HCT116 (cell line): ENCODE measurements around the gene PRRT1B. TPM values are rescaled to one million over a fixed set of nuclear protein-coding genes. Genes with fewer than 3 reads are reported as not detected.

Experiments used
- ATAC-seq: fragments of 200-7000 bp; cut with Tn5 transposase; 2 replicates; pipeline ENCODE4 v1.9.1; 2020; ENCODE audit warnings: mild to moderate bottlenecking, moderate library complexity
- BruUV-seq: library from RNA; stranded (reverse); fragments of 400-500 nt; replicated peaks from 2 replicates; lab custom pipeline; 2021; lab: Mats Ljungman, UMichigan
- CTCF ChIA-PET: fragments of 300-600 bp; sonication (Branson Sonifier 250); formaldehyde crosslinking; loops from one replicate; lab custom pipeline; 2021; ENCODE audit warnings: antibody characterized with exemption; lab: Charles Lee
- POLR2A ChIA-PET: fragments of 300-600, 350-600 bp; sonication (Branson Sonifier 250); formaldehyde crosslinking; loops from one replicate; lab custom pipeline; 2021; ENCODE audit warnings: antibody characterized with exemption; lab: Charles Lee
- RAD21 ChIA-PET, 2 experiments: fragments of 300-600 bp; sonication (Branson Sonifier 250); formaldehyde crosslinking; loops; one replicate each; lab custom pipeline; 2023; ENCODE audit warnings: low total read pairs in 2 of 2; ENCODE audit not compliant: uncharacterized antibody in 2 of 2, unreplicated experiment in 2 of 2, low non-redundant PET in 1 of 2; lab: Charles Lee
- DNase-seq: peaks from one replicate; pipeline ENCODE4 v3.0.0-alpha.2; 2010; ENCODE audit warnings: low read depth, low spot score
- H2AFZ ChIP-seq: fragments of 200-600 bp; shearing (Covaris generic), sonication (generic); 2 replicates; pipeline ENCODE4 v1.6.1; 2017; ENCODE audit warnings: low read depth, mixed run types, mixed read lengths, antibody characterized with exemption, low read length; ENCODE audit not compliant: poor library complexity, severe bottlenecking
- H3K27ac ChIP-seq: 2 replicates; pipeline ENCODE4 v1.5.1; 2012; ENCODE audit warnings: low read depth, low read length
- H3K27me3 ChIP-seq: fragments of 200-600 bp; sonication (generic); 2 replicates; pipeline ENCODE4 v1.6.1; 2016; ENCODE audit warnings: mixed run types, low read length, mixed read lengths; ENCODE audit not compliant: insufficient read depth
- H3K36me3 ChIP-seq, 2 experiments: fragments of 200-500 bp in 1 of 2; fragments of 200-600 bp in 1 of 2; sonication (Bioruptor generic) in 1 of 2; sonication (generic) in 1 of 2; 2 replicates each; pipeline versions ENCODE4 v1.5.1 to v1.6.1; 2014 to 2016; ENCODE audit warnings: low read length in 2 of 2, inconsistent platforms in 1 of 2, mixed read lengths in 1 of 2, mixed run types in 1 of 2; ENCODE audit not compliant: insufficient read depth in 2 of 2, control insufficient read depth in 1 of 2
- H3K4me1 ChIP-seq, 2 experiments: fragments of 200-600 bp in 1 of 2; sonication (generic) in 1 of 2; 2 replicates each; pipeline versions ENCODE4 v1.5.1 to v1.6.1; 2012 to 2017; ENCODE audit warnings: low read length in 2 of 2, inconsistent platforms in 1 of 2, mild to moderate bottlenecking in 1 of 2, mixed read lengths in 1 of 2, mixed run types in 1 of 2, moderate library complexity in 1 of 2; ENCODE audit not compliant: insufficient read depth in 2 of 2, control insufficient read depth in 1 of 2
- H3K4me2 ChIP-seq: fragments of 200-600 bp; sonication (generic); 2 replicates; pipeline ENCODE4 v1.6.1; 2017; ENCODE audit warnings: mixed run types, low read length, mixed read lengths
- H3K4me3 ChIP-seq, 2 experiments: fragments of 200-600 bp in 1 of 2; sonication (generic) in 1 of 2; replicated peaks in 1 of 2; 2 replicates each; pipeline ENCODE4 v1.5.1; 2011 to 2016; ENCODE audit warnings: low read length in 2 of 2, control low read depth in 1 of 2, low read depth in 1 of 2, mild to moderate bottlenecking in 1 of 2, mixed read lengths in 1 of 2, mixed run types in 1 of 2
- H3K79me2 ChIP-seq: fragments of 200-600 bp; sonication (generic); 2 replicates; pipeline ENCODE4 v1.6.1; 2017; ENCODE audit warnings: mild to moderate bottlenecking, mixed run types, low read length, moderate library complexity, mixed read lengths; ENCODE audit not compliant: insufficient read depth
- H3K9ac ChIP-seq: fragments of 200-600 bp; sonication (generic); 2 replicates; pipeline ENCODE4 v1.6.1; 2016; ENCODE audit warnings: low read length, mixed read lengths
- H3K9me2 ChIP-seq: fragments of 200-600 bp; sonication (generic), shearing (Covaris generic); 2 replicates; pipeline ENCODE4 v1.6.1; 2017; ENCODE audit warnings: mixed run types, mild to moderate bottlenecking, moderate library complexity; ENCODE audit not compliant: insufficient read depth
- H3K9me3 ChIP-seq, 2 experiments: fragments of 200-500 bp in 1 of 2; fragments of 200-600 bp in 1 of 2; sonication (Bioruptor generic) in 1 of 2; sonication (generic) in 1 of 2; 2 replicates each; pipeline ENCODE4 v1.6.1; 2014 to 2017; ENCODE audit warnings: low read length in 2 of 2, mixed read lengths in 2 of 2, inconsistent platforms in 1 of 2, low read depth in 1 of 2, mild to moderate bottlenecking in 1 of 2, mixed run types in 1 of 2, moderate library complexity in 1 of 2; ENCODE audit not compliant: control insufficient read depth in 1 of 2, insufficient read depth in 1 of 2
- H4K20me1 ChIP-seq: fragments of 200-600 bp; sonication (generic), shearing (Covaris generic); 2 replicates; pipeline ENCODE4 v1.6.1; 2017; ENCODE audit warnings: mixed run types, mild to moderate bottlenecking, moderate library complexity; ENCODE audit not compliant: insufficient read depth
- CEBPB ChIP-seq: IDR thresholded peaks from 2 replicates; pipeline ENCODE4 v1.6.1; 2012; ENCODE audit warnings: low read depth
- CTCF ChIP-seq, 3 experiments: fragments of 200-600 bp in 1 of 3; sonication (generic) in 1 of 3; IDR thresholded peaks in 2 of 3; conservative IDR thresholded peaks in 1 of 3; 2 replicates each; pipeline ENCODE4 v1.5.1; 2012 to 2017; ENCODE audit warnings: low read depth in 2 of 3, low read length in 2 of 3, antibody characterized with exemption in 1 of 3, borderline replicate concordance in 1 of 3, control low read depth in 1 of 3, mild to moderate bottlenecking in 1 of 3, mixed read lengths in 1 of 3, mixed run types in 1 of 3, moderate library complexity in 1 of 3; ENCODE audit not compliant: insufficient read depth in 1 of 3
- EGR1 ChIP-seq: IDR thresholded peaks from 2 replicates; pipeline ENCODE4 v1.6.1; 2012; ENCODE audit warnings: low read depth
- JUND ChIP-seq: IDR thresholded peaks from 2 replicates; pipeline ENCODE4 v1.6.1; 2012
- POLR2AphosphoS5 ChIP-seq: IDR thresholded peaks from 2 replicates; pipeline ENCODE4 v1.6.1; 2011; ENCODE audit warnings: mild to moderate bottlenecking, low read depth, low read length, moderate library complexity
- RAD21 ChIP-seq: IDR thresholded peaks from 2 replicates; pipeline ENCODE4 v1.6.1; 2012; ENCODE audit warnings: low read depth, mild to moderate bottlenecking
- SIN3A ChIP-seq: IDR thresholded peaks from 2 replicates; pipeline ENCODE4 v1.6.1; 2012; ENCODE audit warnings: low read depth
- SP1 ChIP-seq: IDR thresholded peaks from 2 replicates; pipeline ENCODE4 v1.6.1; 2012; ENCODE audit warnings: low read depth
- SRF ChIP-seq: IDR thresholded peaks from 2 replicates; pipeline ENCODE4 v1.6.1; 2012; ENCODE audit warnings: low read depth
- TCF7L2 ChIP-seq: IDR thresholded peaks from 2 replicates; pipeline ENCODE4 v1.7.0; 2011; ENCODE audit warnings: borderline replicate concordance, inconsistent platforms; ENCODE audit not compliant: insufficient read depth, insufficient read length; ENCODE audit errors: extremely low read depth
- YY1 ChIP-seq: IDR thresholded peaks from 2 replicates; pipeline ENCODE4 v1.6.1; 2011; ENCODE audit warnings: low read length, low read depth, moderate library complexity, mild to moderate bottlenecking; ENCODE audit not compliant: insufficient replicate concordance; ENCODE audit errors: extremely low read depth
- ZBTB33 ChIP-seq: IDR thresholded peaks from 2 replicates; pipeline ENCODE4 v1.6.1; 2011; ENCODE audit warnings: mild to moderate bottlenecking, low read length, moderate library complexity; ENCODE audit not compliant: insufficient replicate concordance; ENCODE audit errors: extremely low read depth
- intact Hi-C: fragments of 100-400 bp; cut with micrococcal nuclease; formaldehyde crosslinking; loops from 2 replicates; pipeline ENCODE4 v1.10.0; 2022
- total RNA-seq: library from RNA; stranded (reverse); gene quantifications from one replicate; pipeline ENCODE4 v1.2.1, GENCODE V29; 2021; ENCODE audit not compliant: unreplicated experiment

PRRT1B gene
- total RNA-seq, 1 experiment from 2014 or later: not detected

- RAD21 ChIA-PET: no interaction called here
- Histone ChIP-seq H3K36me3 (no peaks in the 10 kb centered on the region), H4K20me1 (no peaks in the 10 kb centered on the region), H3K9ac (no peak overlapping the region), H3K9me2 (no peaks in the 10 kb centered on the region), H3K9me3 (no peaks in the 10 kb centered on the region), H3K4me1 (no peaks in the 10 kb centered on the region), H3K79me2 (no peaks in the 10 kb centered on the region), H3K27ac (no peak overlapping the region), H2AFZ (no peak overlapping the region), H3K27me3 (no peaks in the 10 kb centered on the region), H3K4me2 (no peak overlapping the region), H3K4me3 (no peak overlapping the region)
- no peak for TF ChIP-seq SRF
- ATAC-seq (no peak), DNase-seq (no peak)
- CTCF ChIA-PET: no interaction called here
- no TSS peak for BruUV-seq
- POLR2A ChIA-PET: no interaction called here
- intact Hi-C loops: no loop called here
Measured at GRCh38 chr9:131595696-131596429, 50.5 kb downstream of the PRRT1B start.

GRCh38 chr9:131596430-131596743 is 51.1 kb downstream of the PRRT1B start:
- Histone ChIP-seq H3K9ac (no peak overlapping the region), H3K4me3 (no peak overlapping the region), H3K4me2 (no peak overlapping the region), H4K20me1 (no peaks in the 10 kb centered on the region), H3K36me3 (no peaks in the 10 kb centered on the region), H3K9me3 (no peaks in the 10 kb centered on the region), H3K27ac (no peak overlapping the region), H3K9me2 (no peaks in the 10 kb centered on the region), H3K79me2 (no peaks in the 10 kb centered on the region), H3K4me1 (no peaks in the 10 kb centered on the region), H3K27me3 (no peaks in the 10 kb centered on the region), H2AFZ (no peak overlapping the region)
- RAD21 ChIA-PET: no interaction called here
- intact Hi-C loops: no loop called here
- DNase-seq (no peak), ATAC-seq (no peak)
- no TSS peak for BruUV-seq
- CTCF ChIA-PET: no interaction called here
- POLR2A ChIA-PET: no interaction called here
- TF ChIP-seq EGR1 (no peak), CTCF (IDR thresholded peaks at IDR 0.05 in 2 of 3, conservative IDR thresholded peaks at IDR 0.05 in 1 of 3; ENCODE audit: borderline replicate concordance in 1 of 3, insufficient read depth in 1 of 3, low read depth in 2 of 3, low read length in 2 of 3) (no peak), SIN3A (no peak), CEBPB (no peak), TCF7L2 (no peak), SP1 (no peak), RAD21 (no peak), ZBTB33 (no peak), YY1 (no peak), POLR2AphosphoS5 (no peak), JUND (no peak)
